T-helper 9 cell (primary cell): ENCODE data around the gene NDUFAF2.
"Not testable (repeated sequence)": the region's sequence is repeated elsewhere in the genome, so short reads cannot be mapped to it uniquely, and the experiment has no call there.

ENCODE experiments used
- DNase-seq: peaks from one replicate; pipeline ENCODE4 v3.0.0-alpha.2; 2020

NDUFAF2 gene

DNA sequence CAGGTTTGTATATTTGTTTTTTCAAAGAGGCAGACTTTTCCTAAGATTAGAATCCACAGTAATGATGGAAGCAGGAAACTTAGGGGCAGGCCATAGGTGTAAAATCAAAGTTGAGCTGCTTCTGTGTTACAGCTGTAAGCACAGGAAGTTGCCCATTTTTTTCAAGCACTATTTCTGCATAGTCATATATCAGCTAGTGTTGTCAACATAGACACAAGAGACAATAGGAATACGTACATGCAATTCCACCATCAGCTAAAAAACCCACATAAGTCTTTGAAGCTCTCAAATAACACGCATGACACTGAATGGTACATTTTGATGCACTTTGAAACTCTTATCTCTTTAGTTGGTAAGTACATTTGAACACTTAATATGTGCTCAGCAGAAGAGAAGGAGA, 237.4 kb downstream of the NDUFAF2 start:
- DNase-seq, result no peak

DNA sequence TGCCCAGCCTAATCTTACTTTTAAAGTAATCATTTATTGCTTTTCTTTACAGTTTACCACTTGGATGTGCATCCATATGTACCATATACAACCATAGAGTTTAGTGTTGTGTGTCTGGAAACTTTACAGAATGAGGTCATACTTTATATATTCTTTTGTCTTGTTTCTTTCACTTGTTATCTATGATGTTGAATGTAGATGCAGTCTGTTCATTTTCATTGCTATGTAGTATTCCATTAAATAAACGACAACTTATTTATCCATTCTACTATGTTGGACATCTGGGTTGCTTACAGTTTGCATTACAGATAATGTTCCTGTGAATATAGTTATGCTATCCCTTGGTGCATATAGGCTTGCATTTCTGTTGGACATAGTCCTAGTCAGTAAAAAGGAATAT, 238.5 kb downstream of the NDUFAF2 start:
- no peak for DNase-seq

DNA sequence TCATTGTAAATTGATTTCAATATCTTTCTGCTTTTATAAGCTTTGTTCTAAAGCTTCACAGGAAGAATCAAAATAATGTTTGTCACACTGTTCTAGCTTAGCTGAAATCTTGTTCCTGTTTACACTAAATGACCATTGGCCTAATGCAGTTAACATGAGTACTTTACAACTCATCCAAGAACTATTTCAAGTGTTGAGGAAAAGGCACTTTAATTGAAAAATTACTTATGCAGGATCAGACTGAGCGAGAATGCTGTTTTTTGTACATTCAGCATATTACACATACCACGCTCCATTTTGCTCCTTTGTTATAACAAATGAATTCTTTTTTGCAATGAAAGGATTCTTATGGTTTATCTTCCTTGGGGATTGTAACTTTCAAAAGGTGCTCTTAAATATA, 239.7 kb downstream of the NDUFAF2 start:
- no peak for DNase-seq

GRCh38 chr5:61186634-61187033, 241.6 kb downstream of the NDUFAF2 start:
- DNase-seq, result no peak

- DNase-seq, result not testable (repeated sequence)
Measured at GRCh38 chr5:61187352-61187751, 242.3 kb downstream of the NDUFAF2 start.

DNA sequence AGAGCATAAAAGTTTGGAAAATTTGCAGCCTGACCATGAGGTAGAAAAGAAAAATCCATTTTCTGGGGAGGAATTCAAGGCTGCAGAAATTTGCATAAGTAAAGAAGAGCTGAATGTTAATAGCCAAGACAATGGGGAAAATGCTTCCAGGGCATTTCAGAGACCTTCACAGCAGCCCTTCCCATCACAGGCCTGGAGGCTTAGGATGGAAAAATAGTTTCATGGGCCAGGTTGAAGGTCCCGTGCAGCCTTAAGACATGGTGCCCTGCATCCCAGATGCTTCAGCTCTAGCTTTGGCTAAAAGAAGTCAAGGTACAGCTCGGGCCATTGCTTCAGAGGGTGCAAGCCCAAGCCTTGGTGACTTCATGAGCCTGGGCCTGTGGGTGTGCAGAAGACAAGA, 242.8 kb downstream of the NDUFAF2 start:
- DNase-seq, result not testable (repeated sequence)

GRCh38 chr5:61198606-61199005, 253.6 kb downstream of the NDUFAF2 start:
- DNase-seq, result no peak

GRCh38 chr5:61200582-61201155, 255.7 kb downstream of the NDUFAF2 start:
- no peak for DNase-seq

- no peak for DNase-seq
Measured at GRCh38 chr5:61202213-61202612, 257.2 kb downstream of the NDUFAF2 start.
